K562 (cell line): ENCODE data around the gene RBM5. TPM values are rescaled to one million over a fixed set of nuclear protein-coding genes. Genes with fewer than 3 reads are reported as not detected.

Experiments used
- ATAC-seq: fragments of 200-7000 bp; cut with Tn5 transposase; 3 replicates; pipeline ENCODE4 v1.9.1; 2020; ENCODE audit warnings: moderate library complexity
- BruUV-seq: library from RNA; stranded (reverse); fragments of 400-500 nt; replicated peaks from 2 replicates; lab custom pipeline; 2021; lab: Mats Ljungman, UMichigan
- CTCF ChIA-PET: fragments of 300-600 bp; formaldehyde crosslinking; extraction: SDS; loops from one replicate; lab custom pipeline; 2021; ENCODE audit warnings: low intra/inter-chr PET ratio; lab: Yijun Ruan, JAX
- POLR2A ChIA-PET: fragments of 300-600, 350-650 bp; sonication (Branson Sonifier 250); formaldehyde crosslinking; extraction: SDS; loops from one replicate; lab custom pipeline; 2021; ENCODE audit warnings: antibody characterized with exemption, inconsistent platforms; lab: Yijun Ruan, JAX
- DNase-seq, 4 experiments: peaks; one replicate each; pipeline versions ENCODE4 v3.0.0 to v3.0.0-alpha.2; 2011 to 2018; ENCODE audit warnings: low spot score in 3 of 4, mixed read lengths in 3 of 4; ENCODE audit errors: extremely low read depth in 1 of 4
- FAIRE-seq: peaks from 2 replicates; lab custom pipeline; 2011; peaks lifted over from hg19 to GRCh38; lab: Jason Lieb, UNC
- H2AFZ ChIP-seq: 2 replicates; pipeline ENCODE4 v1.6.0; 2011; ENCODE audit warnings: low read depth, low read length, control low read depth, inconsistent platforms
- H3K27ac ChIP-seq: fragments of 200-600 bp; 3 replicates; pipeline ENCODE4 v1.8.0; 2011; ENCODE audit warnings: low read depth, mild to moderate bottlenecking, control low read depth, inconsistent platforms, low read length, moderate library complexity, mixed read lengths; ENCODE audit errors: extremely low read depth
- H3K27me3 ChIP-seq, 2 experiments: fragments of 300-600 bp in 1 of 2; 2 replicates in 1 of 2; 3 replicates in 1 of 2; pipeline versions ENCODE4 v1.6.0 to v1.8.0; 2011; ENCODE audit warnings: inconsistent platforms in 2 of 2, low read length in 2 of 2, mild to moderate bottlenecking in 1 of 2, mixed read lengths in 1 of 2, moderate library complexity in 1 of 2; ENCODE audit not compliant: control insufficient read depth in 2 of 2, insufficient read depth in 2 of 2
- H3K36me3 ChIP-seq: fragments of 300-600 bp; 3 replicates; pipeline ENCODE4 v1.8.0; 2011; ENCODE audit warnings: mild to moderate bottlenecking, low read length, inconsistent platforms; ENCODE audit not compliant: control insufficient read depth, insufficient read depth
- H3K4me1 ChIP-seq, 2 experiments: fragments of 200-600 bp in 1 of 2; replicated peaks in 1 of 2; 2 replicates in 1 of 2; 3 replicates in 1 of 2; pipeline versions ENCODE4 v1.5.1 to v1.8.0; 2011; ENCODE audit warnings: inconsistent platforms in 2 of 2, low read length in 2 of 2, mild to moderate bottlenecking in 1 of 2, mixed read lengths in 1 of 2, moderate library complexity in 1 of 2; ENCODE audit not compliant: control insufficient read depth in 2 of 2, insufficient read depth in 2 of 2
- H3K4me2 ChIP-seq: 2 replicates; pipeline ENCODE4 v1.6.1; 2011; ENCODE audit warnings: low read length, control low read depth, inconsistent platforms, mixed read lengths; ENCODE audit not compliant: insufficient read depth
- H3K4me3 ChIP-seq: fragments of 200-600 bp; sonication (generic), shearing (Covaris generic); 2 replicates; pipeline ENCODE4 v1.5.1; 2016; ENCODE audit warnings: control low read depth, inconsistent platforms
- H3K79me2 ChIP-seq: fragments of 200-600 bp; 3 replicates; pipeline ENCODE4 v1.8.0; 2011; ENCODE audit warnings: low read length, inconsistent platforms; ENCODE audit not compliant: control insufficient read depth, insufficient read depth
- H3K9ac ChIP-seq, 2 experiments: 2 replicates each; pipeline versions ENCODE4 v1.6.0 to v1.6.1; 2011; ENCODE audit warnings: low read depth in 2 of 2, low read length in 2 of 2, control low read depth in 1 of 2, inconsistent platforms in 1 of 2, mild to moderate bottlenecking in 1 of 2, mixed read lengths in 1 of 2; ENCODE audit not compliant: insufficient read depth in 1 of 2
- H3K9me1 ChIP-seq: one replicate; pipeline ENCODE4 v1.6.0; 2011; ENCODE audit warnings: inconsistent platforms, mild to moderate bottlenecking, low read length, moderate library complexity; ENCODE audit not compliant: control insufficient read depth, insufficient read depth
- H3K9me3 ChIP-seq: replicated peaks from 2 replicates; pipeline ENCODE4 v1.5.1; 2011; ENCODE audit warnings: low read depth, low read length, inconsistent platforms; ENCODE audit not compliant: control insufficient read depth, insufficient read depth
- H4K20me1 ChIP-seq: replicated peaks from 2 replicates; pipeline ENCODE4 v1.6.1; 2011; ENCODE audit warnings: low read length, inconsistent platforms, mixed read lengths; ENCODE audit not compliant: control insufficient read depth, insufficient read depth
- BMI1 ChIP-seq: fragments of 150-350 bp; IDR thresholded peaks from 2 replicates; pipeline ENCODE4 v1.6.1; 2014; ENCODE audit warnings: low read length
- JUNB ChIP-seq: fragments of 450-650 bp; formaldehyde crosslinking; conservative IDR thresholded peaks from 2 replicates; pipeline ENCODE4 v1.4.0; 2020; ENCODE audit warnings: mild to moderate bottlenecking
- MAFG ChIP-seq: fragments of 450-650 bp; conservative IDR thresholded peaks from 2 replicates; pipeline ENCODE4 v1.6.1; 2016; ENCODE audit warnings: missing genetic modification characterization, missing compliant biosample characterization
- NEUROD1 ChIP-seq: fragments of 150-350 bp; IDR thresholded peaks from 2 replicates; pipeline ENCODE4 v1.6.1; 2014; ENCODE audit warnings: borderline replicate concordance, low read length, low read depth; ENCODE audit not compliant: partially characterized antibody
- SRSF3 ChIP-seq: fragments of 200-400 bp; formaldehyde crosslinking; IDR thresholded peaks from 2 replicates; pipeline ENCODE4 v1.6.1; 2016; ENCODE audit warnings: mild to moderate bottlenecking, low read length, moderate library complexity; ENCODE audit not compliant: insufficient read depth
- ZKSCAN1 ChIP-seq: fragments of 150-350 bp; IDR thresholded peaks from 2 replicates; pipeline ENCODE4 v1.6.1; 2016; ENCODE audit warnings: low read depth, low read length
- ZNF23 ChIP-seq: fragments of 250-450 bp; sonication (Bioruptor Pico); IDR thresholded peaks from 2 replicates; pipeline ENCODE4 v1.4.0; 2020; ENCODE audit warnings: mild to moderate bottlenecking
- ZNF280A ChIP-seq: fragments of 450-650 bp; IDR thresholded peaks from 2 replicates; pipeline ENCODE4 v1.6.1; 2018; ENCODE audit warnings: mild to moderate bottlenecking, low read depth; ENCODE audit not compliant: partially characterized antibody
- ZNF316 ChIP-seq: fragments of 450-650 bp; IDR thresholded peaks from 2 replicates; pipeline ENCODE4 v1.6.1; 2016
- ZNF511 ChIP-seq: sonication (generic); formaldehyde crosslinking; IDR thresholded peaks from 2 replicates; pipeline ENCODE4 v1.8.0; 2022; ENCODE audit warnings: mild to moderate bottlenecking, missing genetic modification reagents
- WGBS: fragments of 100-300 bp; shearing (Covaris generic); methylation state at CpG from one replicate; pipeline ENCODE4 v1.1.6; 2016; ENCODE audit warnings: low coverage, mixed read lengths; ENCODE audit not compliant: insufficient coverage; ENCODE audit errors: missing lambda C conversion rate; 5-methylcytosine and 5-hydroxymethylcytosine counted together
- in situ Hi-C: fragments of 300-500 bp; cut with MboI; formaldehyde crosslinking; loops from 4 replicates; pipeline ENCODE4 v1.15.0; 2018; ENCODE audit warnings: inconsistent platforms, mixed read lengths
- intact Hi-C: fragments of 100-400 bp; cut with micrococcal nuclease; formaldehyde crosslinking; loops from 2 replicates; pipeline ENCODE4 v1.14.2; 2022
- polyA plus RNA-seq, 8 experiments: library from polyadenylated mRNA; depleted of rRNA in 4 of 8; stranded (reverse) in 5 of 8; unstranded in 3 of 8; fragments of >200 nt; fragmentation: Nextera tagmentation in 2 of 8; fragmentation: Illumina TruSeq in 1 of 8; extraction: Ambion mirVana in 2 of 8; extraction: Trizol in 1 of 8; gene quantifications; 2 replicates each; pipeline versions ENCODE4 v1.2.1 to v1.2.3, GENCODE V29; 2011 to 2014; ENCODE audit warnings: inconsistent platforms in 1 of 8, missing spikeins in 1 of 8
- total RNA-seq, 7 experiments: library from RNA; depleted of rRNA in 6 of 7; stranded (reverse); fragments of >200 nt in 6 of 7; fragmentation: Illumina TruSeq in 2 of 7; extraction: Trizol in 2 of 7; gene quantifications; 2 replicates each; pipeline versions ENCODE4 v1.2.1 to v1.2.3, GENCODE V29; 2011 to 2021; ENCODE audit warnings: low replicate concordance in 1 of 7

RBM5 gene
- total and polyA plus RNA-seq, 9 of the 15 experiments (the other 6 are each of a cell fraction or from before 2014, with no cell fraction given): 24.5 to 153 (median 81.6) TPM

- no peak for TF ChIP-seq NEUROD1
- TF ChIP-seq JUNB (CRISPR knock-in tag): no peak
- peak; percentile 95 for TF ChIP-seq ZNF316
- no peak for TF ChIP-seq ZNF280A
- TF ChIP-seq MAFG (tag): peak; percentile 85
These were observed 2.3 kb downstream of the RBM5 start (continued) for GRCh38 chr3:50090984-50091383.

GRCh38 chr3:50095352-50095998 is 6.8 kb downstream of the RBM5 start:
- Histone ChIP-seq H3K79me2 (peaks cover 24% of the 10 kb centered on the region), H3K36me3 (peaks cover 89% of the 10 kb centered on the region), H3K27ac (no peak overlapping the region), H3K9me1 (no peaks in the 10 kb centered on the region), H3K9ac (no peak overlapping the region), H3K4me1 (peaks cover 0 to 4% of the 10 kb centered on the region in 2 experiments; a peak in 2 of 5 replicates)
- CTCF ChIA-PET: no interaction called here
- DNase-seq: no peak
- in situ Hi-C loops: no loop called here
- ATAC-seq: no peak
- 100% methylated on average over 5 of the region's 5 CpGs for WGBS
- POLR2A ChIA-PET: interaction anchor here (0.6 to 0.7 kb wide), 2 partner anchors 88 to 424 kb away, joined by 3 read pairs; no protein-coding TSS in a partner anchor
- TF ChIP-seq ZNF511 (CRISPR knock-in tag): no peak
- no peak for TF ChIP-seq ZNF23 (CRISPR knock-in tag)
- no peak for TF ChIP-seq ZKSCAN1
- no peak for TF ChIP-seq BMI1
- no peak for TF ChIP-seq SRSF3
- TF ChIP-seq, all 486 proteins: peak for 0
- H3K9me3 ChIP-seq: no peaks in the 10 kb centered on the region
- no peak overlapping the region for H3K4me3 ChIP-seq
- no peak overlapping the region for H2AFZ ChIP-seq
- intact Hi-C loops: no loop called here
- no peak overlapping the region for H3K4me2 ChIP-seq
- FAIRE-seq: no peak
- no peaks in the 10 kb centered on the region for H4K20me1 ChIP-seq
- no TSS peak for BruUV-seq
- H3K27me3 ChIP-seq: no peaks in the 10 kb centered on the region
